HG02642 (cell line): Measurements from ENCODE around the gene MAP4K4.

ENCODE experiments used
- ATAC-seq: cut with Tn5 transposase; IDR thresholded peaks from one replicate; pipeline ENCODE4 v1.9.1; 2021; ENCODE audit warnings: mild to moderate bottlenecking; ENCODE audit not compliant: unreplicated experiment, poor library complexity

The MAP4K4 gene

GRCh38 chr2:101828257-101828656, 130.8 kb downstream of the MAP4K4 start:
- no peak for ATAC-seq

GRCh38 chr2:101828673-101829334, 131.3 kb downstream of the MAP4K4 start:
- no peak for ATAC-seq

- no peak for ATAC-seq
These were observed 131.9 kb downstream of the MAP4K4 start for GRCh38 chr2:101829429-101829828.

DNA sequence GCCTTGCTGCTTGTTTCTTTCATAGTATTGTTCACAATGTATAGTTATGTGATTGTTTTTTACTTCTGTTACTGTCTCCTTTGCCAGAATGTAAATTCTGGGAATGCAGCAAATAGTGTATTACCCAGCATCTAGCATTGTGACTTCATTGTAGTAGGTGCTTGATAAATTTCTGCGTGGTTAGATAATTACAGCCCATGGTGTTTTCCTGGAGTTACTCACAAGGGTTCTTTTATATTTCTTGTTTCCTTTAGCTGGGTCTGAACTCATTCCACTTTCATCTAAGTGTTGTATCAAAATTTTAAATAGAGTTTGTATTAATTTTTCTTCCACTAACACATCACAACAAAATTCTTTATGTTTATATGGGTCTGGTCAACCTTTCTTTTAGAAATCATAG, 132.6 kb downstream of the MAP4K4 start:
- ATAC-seq: no peak

- no peak for ATAC-seq
These were observed 133.0 kb downstream of the MAP4K4 start for GRCh38 chr2:101830555-101830954.

- ATAC-seq: peak; percentile 80
These were observed 133.9 kb downstream of the MAP4K4 start for GRCh38 chr2:101831351-101831865.

DNA sequence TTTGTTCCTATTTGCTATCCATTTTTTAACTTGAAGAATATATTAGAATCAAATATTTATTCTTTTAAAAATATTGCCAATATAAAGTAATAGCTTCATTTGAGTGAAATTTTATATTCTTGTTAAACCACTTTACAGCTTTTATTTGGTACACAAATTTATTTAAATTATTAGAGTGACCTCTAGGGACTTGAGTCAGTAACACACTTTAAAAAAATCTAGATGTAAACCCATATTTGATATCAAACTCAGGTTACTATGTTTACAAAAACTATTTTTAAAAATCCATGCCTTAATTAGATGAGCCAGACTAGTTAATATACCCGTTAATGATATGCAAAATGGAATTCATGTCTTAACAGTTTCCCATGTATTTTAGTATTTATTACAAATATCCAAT, 134.6 kb downstream of the MAP4K4 start:
- no peak for ATAC-seq

DNA sequence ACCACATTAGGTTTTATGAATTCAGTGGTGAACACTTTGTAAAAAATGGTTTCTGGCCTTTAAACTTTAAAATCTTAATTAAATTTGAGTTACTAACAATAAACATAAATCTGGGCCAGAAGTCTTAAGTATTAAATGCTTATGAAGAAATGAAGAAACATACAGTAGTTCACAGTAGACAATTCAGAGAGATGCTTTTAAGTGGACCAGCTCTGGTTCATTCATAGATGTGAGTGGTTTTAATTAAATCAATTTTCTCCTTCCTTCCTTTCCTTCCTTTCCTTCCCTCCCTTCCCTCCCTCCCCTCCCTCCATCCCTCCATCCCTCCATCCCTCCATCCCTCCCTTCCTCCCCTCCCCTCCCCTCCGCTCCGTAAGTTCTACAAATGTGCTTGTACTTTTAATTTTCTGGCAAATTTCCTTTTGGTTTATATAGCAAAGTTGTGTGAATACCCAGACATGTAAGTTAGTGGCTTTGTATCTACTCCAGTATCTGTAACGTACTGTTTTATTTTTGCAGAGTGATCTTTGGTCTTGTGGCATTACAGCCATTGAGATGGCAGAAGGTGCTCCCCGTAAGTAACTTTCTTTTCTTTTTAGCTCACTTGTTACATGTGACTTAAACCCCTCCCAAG, 136.5 kb downstream of the MAP4K4 start:
- ATAC-seq: no peak

- ATAC-seq: no peak
These were observed 139.8 kb downstream of the MAP4K4 start for GRCh38 chr2:101837354-101837753.

DNA sequence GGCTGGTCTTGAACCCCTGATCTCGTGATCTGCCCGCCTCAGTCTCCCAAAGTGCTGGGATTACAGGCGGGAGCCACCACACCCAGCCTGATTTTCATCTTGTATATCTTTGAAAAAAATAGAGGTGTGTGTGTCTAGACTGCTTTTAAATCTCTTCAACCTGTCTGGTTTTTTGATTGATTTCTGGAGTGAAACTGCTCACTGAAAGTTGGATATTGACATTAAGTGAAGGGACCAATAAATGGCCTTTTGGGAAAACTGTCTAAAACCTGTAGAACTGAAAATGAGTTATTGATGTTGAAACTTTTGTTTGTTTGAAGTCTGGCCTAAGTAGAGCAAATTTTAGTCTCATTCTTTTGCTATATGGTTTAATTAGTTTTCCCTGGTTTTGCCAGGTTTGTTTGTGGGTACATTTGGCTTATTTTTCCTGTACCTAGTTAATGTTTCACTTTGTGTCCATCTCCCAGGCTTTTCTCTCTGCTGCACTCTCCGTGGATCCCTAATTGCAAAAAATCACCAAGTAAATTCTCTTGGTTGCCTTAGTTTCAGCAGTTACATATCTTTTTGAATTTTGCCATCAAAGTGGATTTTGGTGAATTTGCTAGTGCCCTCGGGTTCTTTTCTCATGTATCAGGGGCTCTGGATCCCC, 144.3 kb downstream of the MAP4K4 start:
- no peak for ATAC-seq

- no peak for ATAC-seq
These were observed 145.0 kb downstream of the MAP4K4 start for GRCh38 chr2:101842471-101842870.

DNA sequence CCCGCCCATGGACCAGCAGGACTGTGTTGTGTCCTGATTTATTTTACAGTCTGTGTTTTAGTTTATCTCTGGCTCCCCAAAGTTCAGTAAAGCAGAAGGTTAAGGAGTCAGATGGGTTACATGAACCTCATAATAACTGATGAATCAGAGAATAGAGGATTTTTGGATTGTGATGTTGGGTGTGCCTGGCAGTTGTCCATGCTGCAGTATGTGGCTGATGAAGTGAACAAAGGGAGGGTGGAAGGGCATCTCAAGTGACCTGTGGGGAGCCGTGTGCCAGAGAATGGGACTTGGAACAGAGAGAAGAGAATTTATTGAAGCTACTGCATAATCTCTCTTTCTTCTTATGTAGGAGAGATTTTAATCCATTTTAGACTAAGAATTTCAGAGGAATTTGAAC, 145.5 kb downstream of the MAP4K4 start:
- ATAC-seq: no peak

GRCh38 chr2:101843471-101843870, 146.0 kb downstream of the MAP4K4 start:
- ATAC-seq: no peak

DNA sequence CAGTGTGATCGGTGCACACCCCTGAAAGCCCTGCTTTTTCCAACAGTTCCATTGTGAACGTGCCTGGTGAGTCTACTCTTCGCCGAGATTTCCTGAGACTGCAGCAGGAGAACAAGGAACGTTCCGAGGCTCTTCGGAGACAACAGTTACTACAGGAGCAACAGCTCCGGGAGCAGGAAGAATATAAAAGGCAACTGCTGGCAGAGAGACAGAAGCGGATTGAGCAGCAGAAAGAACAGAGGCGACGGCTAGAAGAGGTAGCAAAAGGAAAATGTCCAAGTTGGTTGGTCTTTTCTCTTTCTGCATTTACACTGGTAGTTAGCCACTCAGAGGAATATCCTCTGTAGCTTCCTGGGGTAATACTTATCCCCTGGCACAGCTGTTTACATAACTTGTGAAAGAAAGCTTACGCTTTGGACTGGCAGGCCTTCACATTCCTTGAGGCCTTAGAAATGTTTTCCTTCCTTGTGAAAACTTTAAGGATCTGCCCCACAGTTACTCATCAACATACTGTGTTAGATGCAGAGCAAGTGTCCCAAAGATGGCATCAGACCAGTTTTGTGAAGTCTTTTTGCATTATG, 146.6 kb downstream of the MAP4K4 start:
- no peak for ATAC-seq

GRCh38 chr2:101846973-101847372, 149.5 kb downstream of the MAP4K4 start:
- ATAC-seq: no peak

- no peak for ATAC-seq
These were observed 150.3 kb downstream of the MAP4K4 start for GRCh38 chr2:101847661-101848339.

DNA sequence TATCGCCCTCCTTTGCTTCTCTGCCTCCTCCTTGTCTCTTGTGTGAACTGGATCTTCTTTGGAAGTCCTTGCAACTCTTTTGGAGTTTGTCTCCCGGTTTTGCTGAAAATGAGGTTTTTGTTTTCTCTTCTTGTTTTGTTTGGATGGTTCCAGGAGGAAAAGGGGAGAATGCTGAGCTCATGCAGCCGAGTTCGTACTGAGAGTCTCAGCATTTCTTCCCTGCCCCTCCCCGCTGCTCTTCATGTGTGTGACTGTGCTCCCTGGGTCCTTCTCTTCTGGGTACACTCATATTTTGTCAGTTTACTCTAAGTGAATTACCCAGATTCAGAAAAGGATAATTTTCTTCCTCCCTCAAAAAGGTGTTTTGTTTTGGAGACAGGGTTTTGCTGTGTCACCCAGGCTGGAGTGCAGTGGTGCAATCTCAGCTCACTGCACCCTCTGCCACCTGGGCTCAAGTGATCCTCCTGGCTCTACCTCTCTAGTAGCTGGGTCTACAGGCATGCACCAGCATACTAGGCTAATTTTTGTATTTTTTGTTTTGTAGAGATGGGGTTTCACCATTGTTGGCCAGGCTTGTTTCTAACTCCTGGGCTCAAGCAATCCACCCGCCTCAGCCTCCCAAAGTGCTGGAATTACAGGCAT, 151.4 kb downstream of the MAP4K4 start:
- no peak for ATAC-seq

GRCh38 chr2:101850450-101850849, 152.9 kb downstream of the MAP4K4 start:
- no peak for ATAC-seq

GRCh38 chr2:101850991-101851390, 153.5 kb downstream of the MAP4K4 start:
- no peak for ATAC-seq

DNA sequence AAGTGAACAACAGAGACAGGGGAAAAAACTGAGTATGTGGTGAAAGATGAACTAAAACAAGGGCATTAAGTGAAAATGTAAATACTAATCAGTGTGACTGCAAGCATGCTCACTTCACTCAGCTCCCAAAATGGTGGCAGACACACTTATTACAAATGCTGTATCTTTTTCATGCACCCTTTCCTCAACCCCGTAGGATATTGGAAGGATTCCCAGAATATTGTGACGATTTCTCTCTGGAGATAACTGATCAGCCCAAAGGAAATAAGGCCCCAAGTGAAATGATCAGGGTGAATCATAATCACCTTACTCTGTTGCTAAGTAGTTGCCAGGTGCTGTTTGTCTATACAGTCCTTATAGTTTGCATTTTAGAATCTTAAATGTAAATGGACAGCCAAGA, 155.3 kb downstream of the MAP4K4 start:
- ATAC-seq: no peak
